HEK293T (cell line): Measurements from ENCODE around the gene SETBP1.

Source experiments
- CTCF ChIA-PET: fragments of 350-600 bp; formaldehyde crosslinking; extraction: SDS; loops from one replicate; lab custom pipeline; 2021; ENCODE audit warnings: antibody characterized with exemption, inconsistent platforms; lab: Yijun Ruan, JAX
- POLR2A ChIA-PET: fragments of 350-600 bp; formaldehyde crosslinking; extraction: SDS; loops from one replicate; lab custom pipeline; 2020; ENCODE audit warnings: antibody characterized with exemption, inconsistent platforms; lab: Yijun Ruan, JAX
- DNase-seq: peaks from one replicate; pipeline ENCODE4 v3.0.0; 2012; ENCODE audit warnings: mixed read lengths; ENCODE audit errors: extremely low spot score
- ARNT ChIP-seq: fragments of 450-650 bp; IDR thresholded peaks from 2 replicates; pipeline ENCODE4 v1.6.1; 2017; ENCODE audit warnings: mild to moderate bottlenecking
- BHLHE40 ChIP-seq: fragments of 450-650 bp; IDR thresholded peaks from 2 replicates; pipeline ENCODE4 v1.6.1; 2016; ENCODE audit warnings: mild to moderate bottlenecking, moderate library complexity, borderline replicate concordance
- CTBP1 ChIP-seq: fragments of 450-650 bp; IDR thresholded peaks from 2 replicates; pipeline ENCODE4 v1.6.1; 2016; ENCODE audit warnings: borderline replicate concordance
- ELF4 ChIP-seq: fragments of 450-650 bp; IDR thresholded peaks from 2 replicates; pipeline ENCODE4 v1.6.1; 2017; ENCODE audit warnings: antibody characterized with exemption
- FOXA1 ChIP-seq: fragments of 450-650 bp; IDR thresholded peaks from 2 replicates; pipeline ENCODE4 v1.6.1; 2016; ENCODE audit warnings: mild to moderate bottlenecking
- FOXK2 ChIP-seq: fragments of 450-650 bp; IDR thresholded peaks from 2 replicates; pipeline ENCODE4 v1.6.1; 2016; ENCODE audit warnings: mild to moderate bottlenecking
- FOXM1 ChIP-seq: fragments of 450-650 bp; IDR thresholded peaks from 2 replicates; pipeline ENCODE4 v1.6.1; 2017; ENCODE audit warnings: mild to moderate bottlenecking, borderline replicate concordance
- HDGF ChIP-seq: fragments of 450-650 bp; IDR thresholded peaks from 2 replicates; pipeline ENCODE4 v1.6.1; 2017; ENCODE audit warnings: antibody characterized with exemption, borderline replicate concordance
- L3MBTL2 ChIP-seq: fragments of 450-650 bp; conservative IDR thresholded peaks from 2 replicates; pipeline ENCODE4 v1.6.1; 2016; ENCODE audit warnings: mild to moderate bottlenecking
- LEF1 ChIP-seq: fragments of 450-650 bp; IDR thresholded peaks from 2 replicates; pipeline ENCODE4 v1.6.1; 2017; ENCODE audit warnings: mild to moderate bottlenecking, borderline replicate concordance
- NFRKB ChIP-seq: fragments of 450-650 bp; IDR thresholded peaks from 2 replicates; pipeline ENCODE4 v1.6.1; 2016; ENCODE audit warnings: mild to moderate bottlenecking, moderate library complexity
- PKNOX1 ChIP-seq: fragments of 450-650 bp; IDR thresholded peaks from 2 replicates; pipeline ENCODE4 v1.6.1; 2016
- SP1 ChIP-seq: fragments of 450-650 bp; IDR thresholded peaks from 2 replicates; pipeline ENCODE4 v1.6.1; 2017
- SUZ12 ChIP-seq: fragments of 450-650 bp; IDR thresholded peaks from 2 replicates; pipeline ENCODE4 v1.6.1; 2016; ENCODE audit warnings: mild to moderate bottlenecking
- TARDBP ChIP-seq: fragments of 450-650 bp; IDR thresholded peaks from 2 replicates; pipeline ENCODE4 v1.6.1; 2016
- ZNF384 ChIP-seq: fragments of 450-650 bp; IDR thresholded peaks from 2 replicates; pipeline ENCODE4 v1.6.1; 2016

The SETBP1 gene

GRCh38 chr18:44681076-44681970 lies 635 bp downstream of the SETBP1 start:
- TF ChIP-seq HDGF (no peak), NFRKB (no peak), SUZ12 (no peak), LEF1 (no peak), L3MBTL2 (no peak), FOXA1 (no peak), CTBP1 (no peak), ZNF384 (no peak), FOXK2 (no peak), SP1 (no peak), ELF4 (no peak), FOXM1 (no peak)
- DNase-seq = no peak
- ChIA-PET POLR2A (interaction anchor here (0.7 to 1.2 kb wide), 6 partner anchors 9 to 141 kb away, joined by 3 to 4 read pairs (median 3); no protein-coding TSS in a partner anchor), CTCF (interaction anchor here (0.7 kb wide), 1 partner anchor 538 kb away, joined by 4 read pairs; no protein-coding TSS in a partner anchor)

DNA sequence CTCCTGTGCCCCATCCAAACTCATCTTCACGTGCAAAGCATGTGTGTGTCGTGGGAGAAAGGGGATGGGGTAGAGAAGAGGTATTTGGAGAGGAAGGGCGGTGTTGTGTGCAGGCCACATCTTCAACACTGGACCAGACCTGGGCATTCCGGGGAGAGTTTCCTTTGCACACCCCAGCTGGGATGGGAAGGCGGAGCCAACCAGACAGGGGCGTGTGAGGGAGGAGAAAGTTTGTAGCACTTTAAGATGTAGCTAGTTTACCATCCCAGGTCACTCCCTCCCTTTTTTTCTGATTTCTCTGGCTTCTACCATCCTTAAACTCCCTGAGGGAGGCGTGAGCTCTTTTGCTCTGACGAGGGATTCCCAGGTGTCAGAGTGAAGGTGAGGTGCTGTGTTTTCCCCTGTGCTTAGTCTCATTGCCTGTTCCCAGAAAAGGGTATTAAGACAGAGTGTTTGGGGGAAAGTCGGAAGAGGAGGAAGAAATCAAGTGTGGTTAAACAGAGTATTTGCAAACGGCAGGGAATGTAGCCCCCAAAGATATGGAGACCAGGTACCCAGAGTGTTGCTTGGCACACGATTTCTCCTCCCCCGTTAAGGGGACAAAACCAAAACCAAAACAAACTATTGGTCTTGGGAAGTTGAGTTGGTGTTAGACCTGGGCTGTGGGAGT lies 1.6 kb downstream of the SETBP1 start:
- ChIA-PET CTCF (no interaction called here), POLR2A (no interaction called here)
- TF ChIP-seq ELF4 (no peak), HDGF (no peak)
- DNase-seq = no peak

- ChIA-PET POLR2A (no interaction called here), CTCF (no interaction called here)
- no peak for DNase-seq
- TF ChIP-seq PKNOX1 = no peak
- TF ChIP-seq HDGF = no peak
- no peak for TF ChIP-seq TARDBP
- no peak for TF ChIP-seq LEF1
- no peak for TF ChIP-seq NFRKB
Measured at GRCh38 chr18:44682871-44683221, 2.2 kb downstream of the SETBP1 start.

DNA sequence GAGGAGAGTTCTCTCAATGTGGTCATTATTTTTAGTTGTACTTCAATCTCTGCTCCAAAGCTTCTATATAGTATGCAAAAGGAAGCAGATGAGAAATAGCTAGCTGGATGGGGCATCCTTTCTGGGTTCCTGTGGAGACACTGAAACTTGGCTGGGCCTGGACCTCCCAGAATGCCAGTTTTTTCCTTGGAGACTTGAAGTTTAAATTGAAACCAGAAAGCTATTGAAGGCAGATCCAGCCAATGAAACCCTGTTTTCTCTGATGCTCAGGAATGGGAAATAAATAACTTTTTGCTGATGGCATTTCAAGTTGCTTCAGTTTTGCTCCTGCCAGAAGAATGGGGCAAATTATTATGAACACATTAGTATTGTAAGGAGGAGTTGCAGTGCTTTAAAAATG lies 2.9 kb downstream of the SETBP1 start:
- POLR2A ChIA-PET = interaction anchor here (0.9 kb wide), 1 partner anchor 96 kb away, joined by 3 read pairs; no protein-coding TSS in a partner anchor
- no peak for DNase-seq
- CTCF ChIA-PET = no interaction called here
- TF ChIP-seq L3MBTL2 (no peak), CTBP1 (no peak), HDGF (no peak), BHLHE40 (no peak), FOXK2 (no peak), NFRKB (no peak), ELF4 (no peak), SUZ12 (no peak), LEF1 (no peak), FOXA1 (no peak), SP1 (no peak), PKNOX1 (no peak), ZNF384 (no peak), FOXM1 (no peak), ARNT (no peak)

DNA sequence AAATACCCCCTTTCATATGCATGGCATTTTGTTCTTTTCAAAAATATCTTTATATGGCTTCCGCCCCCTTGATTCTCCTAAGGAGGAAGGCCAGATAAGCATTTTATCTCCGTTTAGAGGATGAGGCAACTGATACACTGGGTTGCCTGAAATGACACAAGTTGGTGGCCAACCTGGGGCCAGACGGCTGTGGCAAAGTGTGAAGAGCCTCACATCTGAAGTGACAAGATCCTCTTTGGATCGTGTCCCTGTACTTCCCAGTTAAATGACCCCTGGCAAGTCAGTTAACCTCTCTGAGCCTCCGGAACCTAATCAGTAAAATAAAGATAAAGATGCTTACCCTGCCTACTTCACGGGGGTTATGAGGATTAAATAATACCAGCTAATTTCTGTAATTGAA lies 4.6 kb downstream of the SETBP1 start:
- ChIA-PET CTCF (interaction anchor here (0.6 kb wide), 1 partner anchor 49 kb away, joined by 3 read pairs; no protein-coding TSS in a partner anchor), POLR2A (no interaction called here)
- DNase-seq = no peak
- TF ChIP-seq FOXM1 = no peak

DNA sequence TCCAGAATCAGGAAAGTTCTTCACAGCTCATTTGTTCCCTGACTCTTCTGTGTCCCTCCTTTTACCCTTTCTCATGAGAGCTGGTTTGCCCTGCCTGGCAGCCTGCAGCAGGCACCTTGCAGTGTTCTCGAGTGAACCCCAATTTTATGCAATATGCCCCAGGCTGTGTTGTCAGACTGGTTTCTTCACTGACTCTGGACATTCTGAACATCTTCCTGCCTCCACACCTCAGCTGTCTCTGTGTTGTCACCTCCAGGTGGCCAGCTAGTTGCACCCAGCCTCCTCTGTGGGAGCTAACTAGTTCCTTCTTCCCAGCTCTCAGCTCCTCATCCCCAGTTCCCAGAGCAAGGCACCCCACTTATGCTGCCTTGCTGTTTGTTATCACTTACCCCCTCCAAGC lies 5.5 kb downstream of the SETBP1 start:
- DNase-seq = no peak
- CTCF ChIA-PET = no interaction called here
- POLR2A ChIA-PET = no interaction called here
- no peak for TF ChIP-seq FOXA1
- TF ChIP-seq SUZ12 = no peak

- DNase-seq = no peak
- TF ChIP-seq PKNOX1 (no peak), BHLHE40 (no peak), NFRKB (no peak), SP1 (no peak), ZNF384 (no peak), FOXA1 (no peak), CTBP1 (no peak), L3MBTL2 (no peak), ELF4 (no peak), TARDBP (no peak), HDGF (no peak), SUZ12 (no peak), FOXK2 (no peak), LEF1 (no peak), ARNT (no peak), FOXM1 (no peak)
- CTCF ChIA-PET = no interaction called here
- POLR2A ChIA-PET = no interaction called here
Measured at GRCh38 chr18:44687421-44687820, 6.7 kb downstream of the SETBP1 start.
